K562 (cell line): ENCODE data around the gene RPL27A. TPM values are rescaled to one million over a fixed set of nuclear protein-coding genes. Genes with fewer than 3 reads are reported as not detected.

ENCODE experiments used
- ATAC-seq: fragments of 200-7000 bp; cut with Tn5 transposase; 3 replicates; pipeline ENCODE4 v1.9.1; 2020; ENCODE audit warnings: moderate library complexity
- BruUV-seq: library from RNA; stranded (reverse); fragments of 400-500 nt; replicated peaks from 2 replicates; lab custom pipeline; 2021; lab: Mats Ljungman, UMichigan
- CTCF ChIA-PET: fragments of 300-600 bp; formaldehyde crosslinking; extraction: SDS; loops from one replicate; lab custom pipeline; 2021; ENCODE audit warnings: low intra/inter-chr PET ratio; lab: Yijun Ruan, JAX
- POLR2A ChIA-PET: fragments of 300-600, 350-650 bp; sonication (Branson Sonifier 250); formaldehyde crosslinking; extraction: SDS; loops from one replicate; lab custom pipeline; 2021; ENCODE audit warnings: antibody characterized with exemption, inconsistent platforms; lab: Yijun Ruan, JAX
- DNase-seq, 4 experiments: peaks; one replicate each; pipeline versions ENCODE4 v3.0.0 to v3.0.0-alpha.2; 2011 to 2018; ENCODE audit warnings: low spot score in 3 of 4, mixed read lengths in 3 of 4; ENCODE audit errors: extremely low read depth in 1 of 4
- FAIRE-seq: peaks from 2 replicates; lab custom pipeline; 2011; peaks lifted over from hg19 to GRCh38; lab: Jason Lieb, UNC
- H2AFZ ChIP-seq: 2 replicates; pipeline ENCODE4 v1.6.0; 2011; ENCODE audit warnings: low read depth, low read length, control low read depth, inconsistent platforms
- H3K27ac ChIP-seq: fragments of 200-600 bp; 3 replicates; pipeline ENCODE4 v1.8.0; 2011; ENCODE audit warnings: low read depth, mild to moderate bottlenecking, control low read depth, inconsistent platforms, low read length, moderate library complexity, mixed read lengths; ENCODE audit errors: extremely low read depth
- H3K27me3 ChIP-seq, 2 experiments: fragments of 300-600 bp in 1 of 2; 2 replicates in 1 of 2; 3 replicates in 1 of 2; pipeline versions ENCODE4 v1.6.0 to v1.8.0; 2011; ENCODE audit warnings: inconsistent platforms in 2 of 2, low read length in 2 of 2, mild to moderate bottlenecking in 1 of 2, mixed read lengths in 1 of 2, moderate library complexity in 1 of 2; ENCODE audit not compliant: control insufficient read depth in 2 of 2, insufficient read depth in 2 of 2
- H3K36me3 ChIP-seq: fragments of 300-600 bp; 3 replicates; pipeline ENCODE4 v1.8.0; 2011; ENCODE audit warnings: mild to moderate bottlenecking, low read length, inconsistent platforms; ENCODE audit not compliant: control insufficient read depth, insufficient read depth
- H3K4me1 ChIP-seq, 2 experiments: fragments of 200-600 bp in 1 of 2; replicated peaks in 1 of 2; 2 replicates in 1 of 2; 3 replicates in 1 of 2; pipeline versions ENCODE4 v1.5.1 to v1.8.0; 2011; ENCODE audit warnings: inconsistent platforms in 2 of 2, low read length in 2 of 2, mild to moderate bottlenecking in 1 of 2, mixed read lengths in 1 of 2, moderate library complexity in 1 of 2; ENCODE audit not compliant: control insufficient read depth in 2 of 2, insufficient read depth in 2 of 2
- H3K4me2 ChIP-seq: 2 replicates; pipeline ENCODE4 v1.6.1; 2011; ENCODE audit warnings: low read length, control low read depth, inconsistent platforms, mixed read lengths; ENCODE audit not compliant: insufficient read depth
- H3K4me3 ChIP-seq: fragments of 200-600 bp; sonication (generic), shearing (Covaris generic); 2 replicates; pipeline ENCODE4 v1.5.1; 2016; ENCODE audit warnings: control low read depth, inconsistent platforms
- H3K79me2 ChIP-seq: fragments of 200-600 bp; 3 replicates; pipeline ENCODE4 v1.8.0; 2011; ENCODE audit warnings: low read length, inconsistent platforms; ENCODE audit not compliant: control insufficient read depth, insufficient read depth
- H3K9ac ChIP-seq, 2 experiments: 2 replicates each; pipeline versions ENCODE4 v1.6.0 to v1.6.1; 2011; ENCODE audit warnings: low read depth in 2 of 2, low read length in 2 of 2, control low read depth in 1 of 2, inconsistent platforms in 1 of 2, mild to moderate bottlenecking in 1 of 2, mixed read lengths in 1 of 2; ENCODE audit not compliant: insufficient read depth in 1 of 2
- H3K9me1 ChIP-seq: one replicate; pipeline ENCODE4 v1.6.0; 2011; ENCODE audit warnings: inconsistent platforms, mild to moderate bottlenecking, low read length, moderate library complexity; ENCODE audit not compliant: control insufficient read depth, insufficient read depth
- H3K9me3 ChIP-seq: replicated peaks from 2 replicates; pipeline ENCODE4 v1.5.1; 2011; ENCODE audit warnings: low read depth, low read length, inconsistent platforms; ENCODE audit not compliant: control insufficient read depth, insufficient read depth
- H4K20me1 ChIP-seq: replicated peaks from 2 replicates; pipeline ENCODE4 v1.6.1; 2011; ENCODE audit warnings: low read length, inconsistent platforms, mixed read lengths; ENCODE audit not compliant: control insufficient read depth, insufficient read depth
- CLOCK ChIP-seq: fragments of 250-450 bp; sonication (Bioruptor Pico); IDR thresholded peaks from 2 replicates; pipeline ENCODE4 v1.4.0; 2020; ENCODE audit warnings: mild to moderate bottlenecking, moderate library complexity, borderline replicate concordance
- FOSL1 ChIP-seq: fragments of 200-800 bp; sonication (Bioruptor generic); conservative IDR thresholded peaks from 2 replicates; pipeline ENCODE4 v1.6.1; 2016; ENCODE audit warnings: missing genetic modification characterization, missing compliant biosample characterization
- MLLT1 ChIP-seq, 2 experiments: fragments of 450-650 bp; IDR thresholded peaks; 2 replicates each; pipeline ENCODE4 v1.6.1; 2016
- MYC ChIP-seq, 2 experiments: fragments of 250-450 bp in 1 of 2; sonication (Bioruptor Pico) in 1 of 2; IDR thresholded peaks; 2 replicates each; pipeline versions ENCODE4 v1.5.1 to v1.6.1; 2012 to 2021; ENCODE audit warnings: low read depth in 2 of 2, borderline replicate concordance in 1 of 2, improper control_type of control experiment in 1 of 2, low read length in 1 of 2, mild to moderate bottlenecking in 1 of 2, moderate library complexity in 1 of 2
- SREBF2 ChIP-seq: sonication (generic); formaldehyde crosslinking; IDR thresholded peaks from 2 replicates; pipeline ENCODE4 v1.4.0; 2020; ENCODE audit warnings: mild to moderate bottlenecking, missing genetic modification reagents
- SRSF3 ChIP-seq: fragments of 200-400 bp; formaldehyde crosslinking; IDR thresholded peaks from 2 replicates; pipeline ENCODE4 v1.6.1; 2016; ENCODE audit warnings: mild to moderate bottlenecking, low read length, moderate library complexity; ENCODE audit not compliant: insufficient read depth
- ZNF282 ChIP-seq: sonication (generic); formaldehyde crosslinking; IDR thresholded peaks from 2 replicates; pipeline ENCODE4 v1.8.1; 2023; ENCODE audit warnings: missing genetic modification reagents
- ZNF316 ChIP-seq: fragments of 450-650 bp; IDR thresholded peaks from 2 replicates; pipeline ENCODE4 v1.6.1; 2016
- WGBS: fragments of 100-300 bp; shearing (Covaris generic); methylation state at CpG from one replicate; pipeline ENCODE4 v1.1.6; 2016; ENCODE audit warnings: low coverage, mixed read lengths; ENCODE audit not compliant: insufficient coverage; ENCODE audit errors: missing lambda C conversion rate; 5-methylcytosine and 5-hydroxymethylcytosine counted together
- in situ Hi-C: fragments of 300-500 bp; cut with MboI; formaldehyde crosslinking; loops from 4 replicates; pipeline ENCODE4 v1.15.0; 2018; ENCODE audit warnings: inconsistent platforms, mixed read lengths
- intact Hi-C: fragments of 100-400 bp; cut with micrococcal nuclease; formaldehyde crosslinking; loops from 2 replicates; pipeline ENCODE4 v1.14.2; 2022
- polyA plus RNA-seq, 8 experiments: library from polyadenylated mRNA; depleted of rRNA in 4 of 8; stranded (reverse) in 5 of 8; unstranded in 3 of 8; fragments of >200 nt; fragmentation: Nextera tagmentation in 2 of 8; fragmentation: Illumina TruSeq in 1 of 8; extraction: Ambion mirVana in 2 of 8; extraction: Trizol in 1 of 8; gene quantifications; 2 replicates each; pipeline versions ENCODE4 v1.2.1 to v1.2.3, GENCODE V29; 2011 to 2014; ENCODE audit warnings: inconsistent platforms in 1 of 8, missing spikeins in 1 of 8
- total RNA-seq, 7 experiments: library from RNA; depleted of rRNA in 6 of 7; stranded (reverse); fragments of >200 nt in 6 of 7; fragmentation: Illumina TruSeq in 2 of 7; extraction: Trizol in 2 of 7; gene quantifications; 2 replicates each; pipeline versions ENCODE4 v1.2.1 to v1.2.3, GENCODE V29; 2011 to 2021; ENCODE audit warnings: low replicate concordance in 1 of 7
- TF ChIP-seq, protein P1 (sequence below): sonication (generic); formaldehyde crosslinking; IDR thresholded peaks from 2 replicates; pipeline ENCODE4 v1.8.0; 2022; ENCODE audit warnings: missing genetic modification reagents, mild to moderate bottlenecking, moderate library complexity, borderline replicate concordance
- TF ChIP-seq, protein P2 (sequence below): fragments of 450-650 bp; formaldehyde crosslinking; IDR thresholded peaks from 2 replicates; pipeline ENCODE4 v1.4.0; 2020; ENCODE audit warnings: mild to moderate bottlenecking, moderate library complexity

The RPL27A gene
- total and polyA plus RNA-seq, 9 of the 15 experiments (the other 6 are each of a cell fraction or from before 2014, with no cell fraction given), result 790 to 4,241 (median 2,267) TPM

DNA sequence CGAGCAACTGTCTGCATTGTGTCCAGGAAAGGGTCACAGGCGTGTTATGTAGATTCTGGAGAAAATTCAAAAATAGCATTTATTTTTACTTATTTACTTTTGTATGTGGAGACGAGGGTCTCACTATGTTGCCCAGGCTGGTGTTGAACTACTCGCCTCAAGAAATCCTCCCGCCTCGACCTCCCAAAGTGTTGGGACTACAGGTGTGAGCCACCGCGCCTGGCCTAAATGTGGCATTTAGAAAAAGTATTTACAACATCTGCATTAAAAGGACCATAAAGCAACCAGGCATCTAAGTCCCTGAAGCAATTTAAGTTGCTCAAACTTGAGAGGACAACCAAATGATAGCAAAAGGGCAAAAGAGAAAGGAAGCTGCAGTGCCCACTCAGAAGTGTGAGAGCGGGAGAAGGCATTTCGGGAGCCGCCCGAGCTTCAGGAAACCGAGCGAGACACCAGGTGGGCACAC lies 722 bp upstream of the RPL27A start (continued):
- 0 out of 4 replicates have a peak, but pooled peaks of 1 of the 2 experiments have one; percentile 22 for TF ChIP-seq MLLT1 (IDR thresholded peaks at IDR 0.05)
- TF ChIP-seq FOSL1 (tag), result peak; percentile 36; the same call in 1 of the 2 replicates
- TF ChIP-seq SREBF2 (CRISPR knock-in tag), result 0 out of 2 replicates have a peak, but pooled peaks have one; percentile 18

- CTCF ChIA-PET, result no interaction called here
- Histone ChIP-seq H3K4me2 (peak overlapping the region; percentile 100), H3K9me3 (no peaks in the 10 kb centered on the region), H3K4me3 (peak overlapping the region; percentile 97), H3K27me3 (no peaks in the 10 kb centered on the region), H3K27ac (peak overlapping the region; percentile 96), H3K9ac (peak overlapping the region; percentile 97 to 100), H3K4me1 (peaks cover 9 to 16% of the 10 kb centered on the region in 2 experiments; a peak in 4 of 5 replicates), H3K79me2 (peaks cover 62% of the 10 kb centered on the region), H3K36me3 (peaks cover 54% of the 10 kb centered on the region), H3K9me1 (no peaks in the 10 kb centered on the region), H2AFZ (peak overlapping the region; percentile 77; the same call in 1 of the 2 replicates), H4K20me1 (peaks cover 21% of the 10 kb centered on the region)
- DNase-seq (peak in 1 of 4 experiments; percentile 39), ATAC-seq (peak; percentile 5), FAIRE-seq (no peak)
- POLR2A ChIA-PET, result interaction anchor here (1.0 to 2.8 kb wide), 12 partner anchors 9 to 320 kb away, joined by 3 to 24 read pairs (median 4); partner anchors contain the start of gene NRIP3
- intact Hi-C loops, result no loop called here
- TSS peak; percentile 43 for BruUV-seq
- in situ Hi-C loops, result no loop called here
- WGBS, result 0% methylated on average over 24 of the region's 27 CpGs
- TF ChIP-seq CLOCK (CRISPR knock-in tag), result no peak
- 0 out of 2 replicates have a peak, but pooled peaks have one; percentile 23 for TF ChIP-seq ZNF282 (CRISPR knock-in tag)
- 0 out of 2 replicates have a peak, but pooled peaks have one; percentile 2 for TF ChIP-seq MYC (IDR thresholded peaks at IDR 0.05; ENCODE audit: low read depth, low read length)
- TF ChIP-seq MYC (CRISPR knock-in tag; IDR thresholded peaks at IDR 0.05; ENCODE audit: borderline replicate concordance, low read depth), result 0 out of 2 replicates have a peak, but pooled peaks have one; percentile 18
- peak; percentile 88; the same call in 1 of the 2 replicates for TF ChIP-seq SRSF3
- TF ChIP-seq, protein P1, sequence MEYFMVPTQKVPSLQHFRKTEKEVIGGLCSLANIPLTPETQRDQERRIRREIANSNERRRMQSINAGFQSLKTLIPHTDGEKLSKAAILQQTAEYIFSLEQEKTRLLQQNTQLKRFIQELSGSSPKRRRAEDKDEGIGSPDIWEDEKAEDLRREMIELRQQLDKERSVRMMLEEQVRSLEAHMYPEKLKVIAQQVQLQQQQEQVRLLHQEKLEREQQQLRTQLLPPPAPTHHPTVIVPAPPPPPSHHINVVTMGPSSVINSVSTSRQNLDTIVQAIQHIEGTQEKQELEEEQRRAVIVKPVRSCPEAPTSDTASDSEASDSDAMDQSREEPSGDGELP (CRISPR knock-in tag), result 0 out of 2 replicates have a peak, but pooled peaks have one; percentile 9
- no peak for TF ChIP-seq ZNF316
- TF ChIP-seq, protein P2, sequence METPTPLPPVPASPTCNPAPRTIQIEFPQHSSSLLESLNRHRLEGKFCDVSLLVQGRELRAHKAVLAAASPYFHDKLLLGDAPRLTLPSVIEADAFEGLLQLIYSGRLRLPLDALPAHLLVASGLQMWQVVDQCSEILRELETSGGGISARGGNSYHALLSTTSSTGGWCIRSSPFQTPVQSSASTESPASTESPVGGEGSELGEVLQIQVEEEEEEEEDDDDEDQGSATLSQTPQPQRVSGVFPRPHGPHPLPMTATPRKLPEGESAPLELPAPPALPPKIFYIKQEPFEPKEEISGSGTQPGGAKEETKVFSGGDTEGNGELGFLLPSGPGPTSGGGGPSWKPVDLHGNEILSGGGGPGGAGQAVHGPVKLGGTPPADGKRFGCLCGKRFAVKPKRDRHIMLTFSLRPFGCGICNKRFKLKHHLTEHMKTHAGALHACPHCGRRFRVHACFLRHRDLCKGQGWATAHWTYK (CRISPR knock-in tag), result peak; percentile 97
These were observed 669 bp downstream of the RPL27A start for GRCh38 chr11:8683115-8683807.
